Spleen (tissue), 7 donors: Measurements from ENCODE around the gene CACNB2.

Source experiments
- POLR2A ChIP-seq, 3 donors: fragments of 450-650 bp; IDR thresholded peaks; one replicate each; pipeline ENCODE4 v1.5.1; 2017; ENCODE audit warnings: antibody characterized with exemption in 3 of 3, mild to moderate bottlenecking in 1 of 3
- TF ChIP-seq, protein P1 (sequence below), 11 experiments: fragments of 200-600 bp in 7 of 11; fragments of 450-650 bp in 4 of 11; sonication (generic) in 4 of 11; IDR thresholded peaks in 8 of 11; conservative IDR thresholded peaks in 3 of 11; 1 replicate in 7 of 11; 2 replicates in 4 of 11; pipeline versions ENCODE4 v1.4.0 to v1.8.0; 2016 to 2021; ENCODE audit warnings: antibody characterized with exemption in 11 of 11, inconsistent platforms in 4 of 11, mild to moderate bottlenecking in 1 of 11
- donor health status: DM: no; HTN: no; CAD: no; lungs with moderate emphysema.
- donor health status: DM: no; HTN: no; CAD: no.
- donor health status: DM: no; HTN: no; CAD: no.

DNA sequence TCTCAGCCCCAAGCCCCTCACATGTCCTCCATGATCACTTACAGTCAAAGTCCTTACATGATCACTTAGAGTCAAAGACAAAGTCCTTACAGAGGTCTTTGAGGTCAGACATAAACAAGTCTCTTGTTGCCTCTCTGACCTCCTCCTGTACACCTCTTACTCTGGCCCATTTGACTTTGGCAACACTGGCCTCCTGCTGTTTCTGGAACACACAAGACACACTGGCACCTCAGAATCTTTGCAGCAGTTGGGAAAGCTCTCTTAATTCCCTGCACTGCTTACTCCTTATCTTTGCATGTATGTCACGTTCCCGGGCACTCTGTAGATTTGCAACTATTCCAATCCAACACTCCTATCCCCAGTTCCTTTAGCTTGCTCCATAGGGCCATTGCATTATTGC, 408.9 kb downstream of the CACNB2 start:
- TF ChIP-seq POLR2A (IDR thresholded peaks at IDR 0.05) = no peak
- TF ChIP-seq, protein P1, sequence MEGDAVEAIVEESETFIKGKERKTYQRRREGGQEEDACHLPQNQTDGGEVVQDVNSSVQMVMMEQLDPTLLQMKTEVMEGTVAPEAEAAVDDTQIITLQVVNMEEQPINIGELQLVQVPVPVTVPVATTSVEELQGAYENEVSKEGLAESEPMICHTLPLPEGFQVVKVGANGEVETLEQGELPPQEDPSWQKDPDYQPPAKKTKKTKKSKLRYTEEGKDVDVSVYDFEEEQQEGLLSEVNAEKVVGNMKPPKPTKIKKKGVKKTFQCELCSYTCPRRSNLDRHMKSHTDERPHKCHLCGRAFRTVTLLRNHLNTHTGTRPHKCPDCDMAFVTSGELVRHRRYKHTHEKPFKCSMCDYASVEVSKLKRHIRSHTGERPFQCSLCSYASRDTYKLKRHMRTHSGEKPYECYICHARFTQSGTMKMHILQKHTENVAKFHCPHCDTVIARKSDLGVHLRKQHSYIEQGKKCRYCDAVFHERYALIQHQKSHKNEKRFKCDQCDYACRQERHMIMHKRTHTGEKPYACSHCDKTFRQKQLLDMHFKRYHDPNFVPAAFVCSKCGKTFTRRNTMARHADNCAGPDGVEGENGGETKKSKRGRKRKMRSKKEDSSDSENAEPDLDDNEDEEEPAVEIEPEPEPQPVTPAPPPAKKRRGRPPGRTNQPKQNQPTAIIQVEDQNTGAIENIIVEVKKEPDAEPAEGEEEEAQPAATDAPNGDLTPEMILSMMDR (IDR thresholded peaks at IDR 0.05 in 8 of 11, conservative IDR thresholded peaks at IDR 0.05 in 3 of 11) = no peak
